Measurements from ENCODE around the gene C10orf120. TPM values are rescaled to one million over a fixed set of nuclear protein-coding genes. Genes with fewer than 3 reads are reported as not detected.

The C10orf120 gene
- total and polyA plus RNA-seq, 2 donors (not counting 1 experiment from before 2014, with no cell fraction given), result not detected

GRCh38 chr10:122709971-122710370 lies 10.3 kb upstream of the C10orf120 start:
- Histone ChIP-seq H3K4me3 (replicated peaks in 1 of 4; ENCODE audit: control extremely low read depth in 1 of 4, insufficient read depth in 1 of 4, low read depth in 3 of 4, low read length in 4 of 4) (no peak overlapping the region), H3K9ac (ENCODE audit: insufficient read depth, low read length) (no peak overlapping the region), H3K27me3 (ENCODE audit: control insufficient read depth, insufficient read depth, low read length) (no peaks in the 10 kb centered on the region), H3K27ac (ENCODE audit: insufficient read depth, low read length) (no peak overlapping the region), H2AFZ (ENCODE audit: low read length) (no peak overlapping the region), H3K9me3 (ENCODE audit: control insufficient read depth, insufficient read depth, low read depth, low read length) (no peaks in the 10 kb centered on the region), H3K79me2 (ENCODE audit: control insufficient read depth, insufficient read depth, low read length) (no peaks in the 10 kb centered on the region), H4K20me1 (ENCODE audit: control insufficient read depth, extremely low read depth, insufficient read depth, low read length) (no peaks in the 10 kb centered on the region), H3K4me2 (ENCODE audit: extremely low read depth, insufficient read depth, low read length) (no peak overlapping the region), H3K4me1 (ENCODE audit: control insufficient read depth, extremely low read depth, insufficient read depth, low read length) (no peaks in the 10 kb centered on the region), H3K36me3 (ENCODE audit: control insufficient read depth, insufficient read depth, low read length) (no peaks in the 10 kb centered on the region)
- DNase-seq (ENCODE audit: low read depth in 2 of 2), result no peak
- TF ChIP-seq EZH2 (IDR thresholded peaks at IDR 0.05; ENCODE audit: low read length, missing control alignments), result no peak
- TF ChIP-seq, protein P1, sequence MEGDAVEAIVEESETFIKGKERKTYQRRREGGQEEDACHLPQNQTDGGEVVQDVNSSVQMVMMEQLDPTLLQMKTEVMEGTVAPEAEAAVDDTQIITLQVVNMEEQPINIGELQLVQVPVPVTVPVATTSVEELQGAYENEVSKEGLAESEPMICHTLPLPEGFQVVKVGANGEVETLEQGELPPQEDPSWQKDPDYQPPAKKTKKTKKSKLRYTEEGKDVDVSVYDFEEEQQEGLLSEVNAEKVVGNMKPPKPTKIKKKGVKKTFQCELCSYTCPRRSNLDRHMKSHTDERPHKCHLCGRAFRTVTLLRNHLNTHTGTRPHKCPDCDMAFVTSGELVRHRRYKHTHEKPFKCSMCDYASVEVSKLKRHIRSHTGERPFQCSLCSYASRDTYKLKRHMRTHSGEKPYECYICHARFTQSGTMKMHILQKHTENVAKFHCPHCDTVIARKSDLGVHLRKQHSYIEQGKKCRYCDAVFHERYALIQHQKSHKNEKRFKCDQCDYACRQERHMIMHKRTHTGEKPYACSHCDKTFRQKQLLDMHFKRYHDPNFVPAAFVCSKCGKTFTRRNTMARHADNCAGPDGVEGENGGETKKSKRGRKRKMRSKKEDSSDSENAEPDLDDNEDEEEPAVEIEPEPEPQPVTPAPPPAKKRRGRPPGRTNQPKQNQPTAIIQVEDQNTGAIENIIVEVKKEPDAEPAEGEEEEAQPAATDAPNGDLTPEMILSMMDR (conservative IDR thresholded peaks at IDR 0.05 in 1 of 2, IDR thresholded peaks at IDR 0.05 in 1 of 2; ENCODE audit: low read depth in 1 of 2, low read length in 2 of 2), result no peak

GRCh38 chr10:122707535-122707934 lies 7.9 kb upstream of the C10orf120 start:
- Histone ChIP-seq H3K9me3 (ENCODE audit: control insufficient read depth, insufficient read depth, low read depth, low read length) (no peaks in the 10 kb centered on the region), H4K20me1 (ENCODE audit: control insufficient read depth, extremely low read depth, insufficient read depth, low read length) (no peaks in the 10 kb centered on the region), H3K9ac (ENCODE audit: insufficient read depth, low read length) (no peak overlapping the region), H3K36me3 (ENCODE audit: control insufficient read depth, insufficient read depth, low read length) (no peaks in the 10 kb centered on the region), H3K79me2 (ENCODE audit: control insufficient read depth, insufficient read depth, low read length) (no peaks in the 10 kb centered on the region), H2AFZ (ENCODE audit: low read length) (no peak overlapping the region), H3K4me3 (replicated peaks in 1 of 4; ENCODE audit: control extremely low read depth in 1 of 4, insufficient read depth in 1 of 4, low read depth in 3 of 4, low read length in 4 of 4) (no peak overlapping the region), H3K4me1 (ENCODE audit: control insufficient read depth, extremely low read depth, insufficient read depth, low read length) (no peaks in the 10 kb centered on the region), H3K27me3 (ENCODE audit: control insufficient read depth, insufficient read depth, low read length) (no peaks in the 10 kb centered on the region), H3K4me2 (ENCODE audit: extremely low read depth, insufficient read depth, low read length) (no peak overlapping the region), H3K27ac (ENCODE audit: insufficient read depth, low read length) (no peak overlapping the region)
- TF ChIP-seq EZH2 (IDR thresholded peaks at IDR 0.05; ENCODE audit: low read length, missing control alignments), result no peak
- TF ChIP-seq, protein P1 (conservative IDR thresholded peaks at IDR 0.05 in 1 of 2, IDR thresholded peaks at IDR 0.05 in 1 of 2; ENCODE audit: low read depth in 1 of 2, low read length in 2 of 2), result no peak
- DNase-seq (ENCODE audit: low read depth in 2 of 2), result no peak

DNA sequence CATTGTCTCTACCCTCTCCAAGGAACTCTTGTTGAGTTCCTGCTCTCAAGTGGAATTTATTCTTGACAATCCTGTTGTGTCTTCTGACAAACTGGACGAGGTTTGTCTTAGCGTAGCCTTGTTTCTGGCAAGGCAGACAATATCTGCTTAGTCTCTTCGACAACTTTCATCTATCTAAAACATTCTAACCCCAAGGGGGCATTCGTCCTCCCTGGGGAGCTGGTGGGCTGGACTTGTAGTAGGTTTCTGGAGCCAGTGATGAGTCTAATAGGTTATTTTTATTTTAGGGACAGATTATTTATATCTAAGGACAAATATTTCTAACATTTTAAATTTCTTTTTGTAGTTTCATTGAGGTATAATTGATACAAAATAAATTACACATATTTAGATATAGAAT lies 7.3 kb upstream of the C10orf120 start:
- Histone ChIP-seq H3K36me3 (ENCODE audit: control insufficient read depth, insufficient read depth, low read length) (no peaks in the 10 kb centered on the region), H3K27ac (ENCODE audit: insufficient read depth, low read length) (no peak overlapping the region), H3K4me3 (replicated peaks in 1 of 4; ENCODE audit: control extremely low read depth in 1 of 4, insufficient read depth in 1 of 4, low read depth in 3 of 4, low read length in 4 of 4) (no peak overlapping the region), H3K9ac (ENCODE audit: insufficient read depth, low read length) (no peak overlapping the region), H3K79me2 (ENCODE audit: control insufficient read depth, insufficient read depth, low read length) (no peaks in the 10 kb centered on the region), H3K4me2 (ENCODE audit: extremely low read depth, insufficient read depth, low read length) (no peak overlapping the region), H3K9me3 (ENCODE audit: control insufficient read depth, insufficient read depth, low read depth, low read length) (no peaks in the 10 kb centered on the region), H4K20me1 (ENCODE audit: control insufficient read depth, extremely low read depth, insufficient read depth, low read length) (no peaks in the 10 kb centered on the region), H3K4me1 (ENCODE audit: control insufficient read depth, extremely low read depth, insufficient read depth, low read length) (no peaks in the 10 kb centered on the region), H3K27me3 (ENCODE audit: control insufficient read depth, insufficient read depth, low read length) (no peaks in the 10 kb centered on the region), H2AFZ (ENCODE audit: low read length) (no peak overlapping the region)
- TF ChIP-seq, protein P1 (conservative IDR thresholded peaks at IDR 0.05 in 1 of 2, IDR thresholded peaks at IDR 0.05 in 1 of 2; ENCODE audit: low read depth in 1 of 2, low read length in 2 of 2), result no peak
- TF ChIP-seq EZH2 (IDR thresholded peaks at IDR 0.05; ENCODE audit: low read length, missing control alignments), result no peak
- no peak for DNase-seq (ENCODE audit: low read depth in 2 of 2)

Measured in fibroblast of lung (primary cell).